Panc1 (cell line): ENCODE data around the gene MED16. TPM values are rescaled to one million over a fixed set of nuclear protein-coding genes. Genes with fewer than 3 reads are reported as not detected.

Experiments
- ATAC-seq: fragments of 200-7000 bp; cut with Tn5 transposase; 2 replicates; pipeline ENCODE4 v1.9.1; 2020; ENCODE audit warnings: mild to moderate bottlenecking, moderate library complexity
- BruUV-seq: library from RNA; stranded (reverse); fragments of 400-500 nt; replicated peaks from 2 replicates; lab custom pipeline; 2021; lab: Mats Ljungman, UMichigan
- CTCF ChIA-PET: fragments of 300-600 bp; sonication (Branson Sonifier 250); formaldehyde crosslinking; loops from one replicate; lab custom pipeline; 2022; ENCODE audit warnings: antibody characterized with exemption; lab: Charles Lee
- POLR2A ChIA-PET: fragments of 300-600 bp; sonication (Branson Sonifier 250); formaldehyde crosslinking; loops from one replicate; lab custom pipeline; 2022; ENCODE audit warnings: antibody characterized with exemption; lab: Charles Lee
- DNase-seq: peaks from one replicate; pipeline ENCODE4 v3.0.0-alpha.2; 2010; ENCODE audit warnings: low read depth, low spot score
- H3K27ac ChIP-seq: 2 replicates; pipeline ENCODE4 v1.5.1; 2011; ENCODE audit warnings: mild to moderate bottlenecking, low read length, inconsistent platforms
- H3K27me3 ChIP-seq: fragments of 200-500 bp; sonication (Bioruptor generic); 2 replicates; pipeline ENCODE4 v1.6.0; 2014; ENCODE audit warnings: low read length, inconsistent platforms; ENCODE audit not compliant: control insufficient read depth, insufficient read depth
- H3K36me3 ChIP-seq: fragments of 200-500 bp; sonication (Bioruptor generic); 2 replicates; pipeline ENCODE4 v1.5.1; 2014; ENCODE audit warnings: inconsistent platforms, mild to moderate bottlenecking, low read length, moderate library complexity; ENCODE audit not compliant: control insufficient read depth, insufficient read depth
- H3K4me1 ChIP-seq: 2 replicates; pipeline ENCODE4 v1.5.1; 2011; ENCODE audit warnings: inconsistent platforms, mild to moderate bottlenecking, low read length, moderate library complexity; ENCODE audit not compliant: control insufficient read depth, insufficient read depth
- H3K4me3 ChIP-seq, 2 experiments: 2 replicates each; pipeline ENCODE4 v1.5.1; 2011 to 2012; ENCODE audit warnings: low read depth in 2 of 2, low read length in 2 of 2, mild to moderate bottlenecking in 2 of 2, inconsistent platforms in 1 of 2, moderate library complexity in 1 of 2
- H3K9me3 ChIP-seq: fragments of 200-500 bp; sonication (Bioruptor generic); 2 replicates; pipeline ENCODE4 v1.5.1; 2014; ENCODE audit warnings: low read depth, mild to moderate bottlenecking, inconsistent platforms, low read length, moderate library complexity; ENCODE audit not compliant: control insufficient read depth, insufficient read depth
- POLR2AphosphoS5 ChIP-seq: IDR thresholded peaks from 2 replicates; pipeline ENCODE4 v1.6.1; 2012; ENCODE audit warnings: mild to moderate bottlenecking, low read depth, low read length, moderate library complexity
- REST ChIP-seq, 2 experiments: IDR thresholded peaks; 2 replicates each; pipeline ENCODE4 v1.6.1; 2011 to 2012; ENCODE audit warnings: low read depth in 2 of 2, control low read depth in 1 of 2, low read length in 1 of 2, mild to moderate bottlenecking in 1 of 2, moderate library complexity in 1 of 2; ENCODE audit not compliant: insufficient read depth in 1 of 2
- SIN3A ChIP-seq: IDR thresholded peaks from 2 replicates; pipeline ENCODE4 v1.6.1; 2012; ENCODE audit warnings: low read depth, mild to moderate bottlenecking, low read length, moderate library complexity, borderline replicate concordance; ENCODE audit not compliant: insufficient read depth
- TCF7L2 ChIP-seq: IDR thresholded peaks from 2 replicates; pipeline ENCODE4 v1.6.1; 2011; ENCODE audit warnings: mild to moderate bottlenecking, low read depth, low read length, inconsistent platforms
- in situ Hi-C: cut with HindIII; loops from 2 replicates; pipeline ENCODE4 v1.10.0; 2016; ENCODE audit warnings: low sequenced_read_pairs, low pct_unique_long_range_greater_than_20kb
- intact Hi-C: fragments of 100-400 bp; cut with micrococcal nuclease; formaldehyde crosslinking; loops from one replicate; pipeline ENCODE4 v1.10.0; 2022; ENCODE audit not compliant: unreplicated experiment
- total RNA-seq: library from RNA; stranded (reverse); gene quantifications from one replicate; pipeline ENCODE4 v1.2.1, GENCODE V29; 2021; ENCODE audit not compliant: unreplicated experiment
- TF ChIP-seq, protein P1 (sequence below): fragments of 450-650 bp; IDR thresholded peaks from 2 replicates; pipeline ENCODE4 v1.5.1; 2017; ENCODE audit warnings: mild to moderate bottlenecking

MED16 gene
- total RNA-seq, 1 experiment from 2014 or later = 39.5 TPM

DNA sequence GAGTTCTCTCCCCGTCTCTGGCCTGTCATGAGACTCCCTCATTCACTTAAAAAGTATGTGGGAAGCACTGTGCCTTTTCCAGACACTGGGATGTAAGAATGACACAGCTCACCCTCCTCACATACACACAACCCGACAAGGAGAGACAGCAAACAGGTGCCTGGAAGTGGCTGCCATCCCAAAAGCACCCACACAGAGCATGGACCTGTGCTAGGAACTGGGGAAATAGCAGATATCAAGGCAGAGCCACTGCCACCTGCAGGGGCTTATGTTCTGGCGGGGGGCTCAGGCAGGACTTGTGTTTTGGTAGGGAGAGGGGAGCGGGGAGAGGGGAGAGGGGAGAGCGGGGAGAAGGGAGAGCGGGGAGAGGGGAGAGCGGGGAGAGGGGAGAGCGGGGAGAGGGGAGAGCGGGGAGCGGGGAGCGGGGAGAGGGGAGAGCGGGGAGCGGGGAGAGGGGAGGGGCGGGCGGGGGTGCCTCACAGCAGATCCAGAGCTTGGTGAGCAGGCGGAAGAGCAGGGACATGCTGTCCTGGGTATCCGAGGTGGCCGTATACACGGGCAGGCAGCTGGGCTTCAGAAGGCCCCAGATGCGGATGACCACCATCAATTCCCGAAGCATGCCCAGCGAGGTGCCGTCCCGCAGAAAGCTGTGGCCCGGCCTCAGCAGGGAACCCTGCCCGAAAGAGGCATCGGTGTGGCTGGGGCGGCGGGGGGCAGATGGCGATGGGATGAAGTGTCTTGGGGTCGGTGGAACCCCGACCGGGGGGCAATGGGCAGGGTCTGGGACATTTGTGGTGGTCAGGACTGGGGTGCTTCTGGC is 21.3 kb downstream of the MED16 start:
- DNase-seq = no peak

GRCh38 chr19:870963-871401 is 22.0 kb downstream of the MED16 start:
- in situ Hi-C loops (no loop called here), intact Hi-C loops (no loop called here)
- ATAC-seq (no peak), DNase-seq (no peak)
- H3K9me3 ChIP-seq = no peaks in the 10 kb centered on the region
- H3K36me3 ChIP-seq = no peaks in the 10 kb centered on the region
- no TSS peak for BruUV-seq
- no peaks in the 10 kb centered on the region for H3K27me3 ChIP-seq
- peaks cover 5% of the 10 kb centered on the region; the same call in 1 of the 2 replicates for H3K4me1 ChIP-seq
- H3K27ac ChIP-seq = no peak overlapping the region
- ChIA-PET CTCF (no interaction called here), POLR2A (no interaction called here)
- TF ChIP-seq, protein P1, sequence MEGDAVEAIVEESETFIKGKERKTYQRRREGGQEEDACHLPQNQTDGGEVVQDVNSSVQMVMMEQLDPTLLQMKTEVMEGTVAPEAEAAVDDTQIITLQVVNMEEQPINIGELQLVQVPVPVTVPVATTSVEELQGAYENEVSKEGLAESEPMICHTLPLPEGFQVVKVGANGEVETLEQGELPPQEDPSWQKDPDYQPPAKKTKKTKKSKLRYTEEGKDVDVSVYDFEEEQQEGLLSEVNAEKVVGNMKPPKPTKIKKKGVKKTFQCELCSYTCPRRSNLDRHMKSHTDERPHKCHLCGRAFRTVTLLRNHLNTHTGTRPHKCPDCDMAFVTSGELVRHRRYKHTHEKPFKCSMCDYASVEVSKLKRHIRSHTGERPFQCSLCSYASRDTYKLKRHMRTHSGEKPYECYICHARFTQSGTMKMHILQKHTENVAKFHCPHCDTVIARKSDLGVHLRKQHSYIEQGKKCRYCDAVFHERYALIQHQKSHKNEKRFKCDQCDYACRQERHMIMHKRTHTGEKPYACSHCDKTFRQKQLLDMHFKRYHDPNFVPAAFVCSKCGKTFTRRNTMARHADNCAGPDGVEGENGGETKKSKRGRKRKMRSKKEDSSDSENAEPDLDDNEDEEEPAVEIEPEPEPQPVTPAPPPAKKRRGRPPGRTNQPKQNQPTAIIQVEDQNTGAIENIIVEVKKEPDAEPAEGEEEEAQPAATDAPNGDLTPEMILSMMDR = no peak
- no peak for TF ChIP-seq POLR2AphosphoS5
- TF ChIP-seq REST (IDR thresholded peaks at IDR 0.05; ENCODE audit: insufficient read depth in 1 of 2, low read depth in 2 of 2, low read length in 1 of 2) = no peak
- no peak for TF ChIP-seq SIN3A
- TF ChIP-seq TCF7L2 = no peak
- no peak overlapping the region for H3K4me3 ChIP-seq

More for the DNA sequence above, 21.3 kb downstream of the MED16 start:
- no peak overlapping the region for H3K27ac ChIP-seq
- ATAC-seq = no peak
- H3K4me1 ChIP-seq = peaks cover 5% of the 10 kb centered on the region; the same call in 1 of the 2 replicates
- intact Hi-C loops (no loop called here), in situ Hi-C loops (no loop called here)
- no peaks in the 10 kb centered on the region for H3K36me3 ChIP-seq
- BruUV-seq = no TSS peak
- TF ChIP-seq TCF7L2 (no peak), REST (IDR thresholded peaks at IDR 0.05; ENCODE audit: insufficient read depth in 1 of 2, low read depth in 2 of 2, low read length in 1 of 2) (no peak), POLR2AphosphoS5 (no peak), SIN3A (no peak)
- TF ChIP-seq, protein P1 = no peak
- H3K9me3 ChIP-seq = no peaks in the 10 kb centered on the region
- CTCF ChIA-PET = no interaction called here
- H3K27me3 ChIP-seq = no peaks in the 10 kb centered on the region
- H3K4me3 ChIP-seq = no peak overlapping the region
- POLR2A ChIA-PET = no interaction called here
